Loucy (cell line): Measurements from ENCODE around the gene NGEF.

Experiments
- EZH2phosphoT487 ChIP-seq: fragments of 200-600 bp; IDR thresholded peaks from 2 replicates; pipeline ENCODE4 v1.6.1; 2018; ENCODE audit warnings: antibody characterized with exemption, mild to moderate bottlenecking, moderate library complexity, borderline replicate concordance
- TF ChIP-seq, protein P1 (sequence below): fragments of 200-600 bp; sonication (generic); conservative IDR thresholded peaks from 2 replicates; pipeline ENCODE4 v1.5.1; 2014; ENCODE audit warnings: mild to moderate bottlenecking, antibody characterized with exemption, low read length

DNA sequence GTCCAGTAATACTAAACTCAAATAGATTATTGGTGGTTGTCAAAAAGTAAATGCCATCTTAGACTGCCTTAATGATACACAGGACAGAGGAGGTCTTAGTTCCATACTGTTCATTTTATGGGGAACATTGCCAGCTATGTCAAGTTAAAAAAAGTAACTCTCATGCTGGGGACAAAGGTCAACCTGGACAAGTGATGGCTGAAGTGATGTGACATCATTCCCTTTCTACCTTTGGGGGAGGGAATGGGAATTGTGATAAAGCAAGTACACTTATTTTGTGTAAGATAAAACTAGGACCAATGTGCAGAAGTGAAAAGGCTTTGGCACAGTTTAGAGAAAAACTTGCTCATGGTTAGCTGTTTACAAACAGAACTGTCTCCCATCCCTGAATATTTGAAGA lies 167.0 kb downstream of the NGEF start:
- TF ChIP-seq, protein P1, sequence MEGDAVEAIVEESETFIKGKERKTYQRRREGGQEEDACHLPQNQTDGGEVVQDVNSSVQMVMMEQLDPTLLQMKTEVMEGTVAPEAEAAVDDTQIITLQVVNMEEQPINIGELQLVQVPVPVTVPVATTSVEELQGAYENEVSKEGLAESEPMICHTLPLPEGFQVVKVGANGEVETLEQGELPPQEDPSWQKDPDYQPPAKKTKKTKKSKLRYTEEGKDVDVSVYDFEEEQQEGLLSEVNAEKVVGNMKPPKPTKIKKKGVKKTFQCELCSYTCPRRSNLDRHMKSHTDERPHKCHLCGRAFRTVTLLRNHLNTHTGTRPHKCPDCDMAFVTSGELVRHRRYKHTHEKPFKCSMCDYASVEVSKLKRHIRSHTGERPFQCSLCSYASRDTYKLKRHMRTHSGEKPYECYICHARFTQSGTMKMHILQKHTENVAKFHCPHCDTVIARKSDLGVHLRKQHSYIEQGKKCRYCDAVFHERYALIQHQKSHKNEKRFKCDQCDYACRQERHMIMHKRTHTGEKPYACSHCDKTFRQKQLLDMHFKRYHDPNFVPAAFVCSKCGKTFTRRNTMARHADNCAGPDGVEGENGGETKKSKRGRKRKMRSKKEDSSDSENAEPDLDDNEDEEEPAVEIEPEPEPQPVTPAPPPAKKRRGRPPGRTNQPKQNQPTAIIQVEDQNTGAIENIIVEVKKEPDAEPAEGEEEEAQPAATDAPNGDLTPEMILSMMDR = no peak
- TF ChIP-seq EZH2phosphoT487 = no peak
